DOHH2 (cell line): Measurements from ENCODE around the gene LARGE1.

Source experiments
- EZH2phosphoT487 ChIP-seq: fragments of 200-600 bp; sonication (generic); IDR thresholded peaks from 2 replicates; pipeline ENCODE4 v1.6.1; 2017; ENCODE audit warnings: borderline replicate concordance, mild to moderate bottlenecking, antibody characterized with exemption, low read length, moderate library complexity, mixed read lengths
- TF ChIP-seq, protein P1 (sequence below): fragments of 200-600 bp; sonication (generic); IDR thresholded peaks from one replicate; pipeline ENCODE4 v1.5.1; 2014; ENCODE audit warnings: antibody characterized with exemption, mild to moderate bottlenecking, low read depth, low read length; ENCODE audit not compliant: poor library complexity, severe bottlenecking

DNA sequence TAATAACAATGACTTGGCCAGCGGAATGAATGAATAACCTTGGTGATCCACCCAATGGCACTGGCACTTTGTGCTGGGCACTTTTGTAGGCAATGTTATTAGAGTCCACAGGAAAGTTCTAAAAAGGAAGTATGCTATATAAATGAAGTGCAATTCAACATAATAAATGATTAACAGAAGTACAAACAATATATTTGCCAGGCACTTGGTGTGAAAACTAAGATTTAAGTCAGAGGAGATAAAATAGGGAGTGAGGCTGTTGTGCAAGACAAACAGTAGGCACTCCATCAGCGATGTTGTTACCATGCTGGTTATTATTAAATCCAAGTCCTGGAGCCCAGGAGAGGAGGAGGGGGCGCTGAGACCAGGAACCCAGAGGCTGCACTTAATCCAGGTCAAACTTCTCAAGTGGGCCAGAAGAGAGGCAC, 173.8 kb downstream of the LARGE1 start:
- TF ChIP-seq, protein P1, sequence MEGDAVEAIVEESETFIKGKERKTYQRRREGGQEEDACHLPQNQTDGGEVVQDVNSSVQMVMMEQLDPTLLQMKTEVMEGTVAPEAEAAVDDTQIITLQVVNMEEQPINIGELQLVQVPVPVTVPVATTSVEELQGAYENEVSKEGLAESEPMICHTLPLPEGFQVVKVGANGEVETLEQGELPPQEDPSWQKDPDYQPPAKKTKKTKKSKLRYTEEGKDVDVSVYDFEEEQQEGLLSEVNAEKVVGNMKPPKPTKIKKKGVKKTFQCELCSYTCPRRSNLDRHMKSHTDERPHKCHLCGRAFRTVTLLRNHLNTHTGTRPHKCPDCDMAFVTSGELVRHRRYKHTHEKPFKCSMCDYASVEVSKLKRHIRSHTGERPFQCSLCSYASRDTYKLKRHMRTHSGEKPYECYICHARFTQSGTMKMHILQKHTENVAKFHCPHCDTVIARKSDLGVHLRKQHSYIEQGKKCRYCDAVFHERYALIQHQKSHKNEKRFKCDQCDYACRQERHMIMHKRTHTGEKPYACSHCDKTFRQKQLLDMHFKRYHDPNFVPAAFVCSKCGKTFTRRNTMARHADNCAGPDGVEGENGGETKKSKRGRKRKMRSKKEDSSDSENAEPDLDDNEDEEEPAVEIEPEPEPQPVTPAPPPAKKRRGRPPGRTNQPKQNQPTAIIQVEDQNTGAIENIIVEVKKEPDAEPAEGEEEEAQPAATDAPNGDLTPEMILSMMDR: no peak
- no peak for TF ChIP-seq EZH2phosphoT487
